Stimulated activated naive CD8-positive, alpha-beta T cell treated with anti-CD3 and anti-CD28 coated beads, Interleukin-15, amount 100 ng/mL, for 72 hours (primary cell): ENCODE data around the gene TMA7.

Source experiments
- ATAC-seq: fragments of 150-1000 bp; cut with Tn5 transposase; 2 replicates; pipeline ENCODE4 v1.10.0; 2021; ENCODE audit warnings: mild to moderate bottlenecking, moderate library complexity
- DNase-seq, 2 donors: peaks; one replicate each; pipeline ENCODE4 v3.0.0; 2021 to 2022
- H3K27ac Mint-ChIP-seq, 2 donors: one replicate each; pipeline ENCODE4 v1.8.0; 2022; ENCODE audit warnings: mild to moderate bottlenecking in 2 of 2, mixed read lengths in 2 of 2, moderate library complexity in 2 of 2
- H3K27me3 Mint-ChIP-seq: one replicate; pipeline ENCODE4 v1.8.0; 2022; ENCODE audit warnings: mixed read lengths
- H3K4me1 Mint-ChIP-seq: one replicate; pipeline ENCODE4 v1.8.0; 2022; ENCODE audit warnings: mild to moderate bottlenecking, mixed read lengths
- H3K4me3 Mint-ChIP-seq, 2 donors: one replicate each; pipeline ENCODE4 v1.8.0; 2022; ENCODE audit warnings: mild to moderate bottlenecking in 2 of 2, mixed read lengths in 2 of 2, moderate library complexity in 1 of 2
- H3K9me3 Mint-ChIP-seq, 2 donors: one replicate each; pipeline ENCODE4 v1.8.0; 2022; ENCODE audit warnings: mixed read lengths in 2 of 2

TMA7 gene

DNA sequence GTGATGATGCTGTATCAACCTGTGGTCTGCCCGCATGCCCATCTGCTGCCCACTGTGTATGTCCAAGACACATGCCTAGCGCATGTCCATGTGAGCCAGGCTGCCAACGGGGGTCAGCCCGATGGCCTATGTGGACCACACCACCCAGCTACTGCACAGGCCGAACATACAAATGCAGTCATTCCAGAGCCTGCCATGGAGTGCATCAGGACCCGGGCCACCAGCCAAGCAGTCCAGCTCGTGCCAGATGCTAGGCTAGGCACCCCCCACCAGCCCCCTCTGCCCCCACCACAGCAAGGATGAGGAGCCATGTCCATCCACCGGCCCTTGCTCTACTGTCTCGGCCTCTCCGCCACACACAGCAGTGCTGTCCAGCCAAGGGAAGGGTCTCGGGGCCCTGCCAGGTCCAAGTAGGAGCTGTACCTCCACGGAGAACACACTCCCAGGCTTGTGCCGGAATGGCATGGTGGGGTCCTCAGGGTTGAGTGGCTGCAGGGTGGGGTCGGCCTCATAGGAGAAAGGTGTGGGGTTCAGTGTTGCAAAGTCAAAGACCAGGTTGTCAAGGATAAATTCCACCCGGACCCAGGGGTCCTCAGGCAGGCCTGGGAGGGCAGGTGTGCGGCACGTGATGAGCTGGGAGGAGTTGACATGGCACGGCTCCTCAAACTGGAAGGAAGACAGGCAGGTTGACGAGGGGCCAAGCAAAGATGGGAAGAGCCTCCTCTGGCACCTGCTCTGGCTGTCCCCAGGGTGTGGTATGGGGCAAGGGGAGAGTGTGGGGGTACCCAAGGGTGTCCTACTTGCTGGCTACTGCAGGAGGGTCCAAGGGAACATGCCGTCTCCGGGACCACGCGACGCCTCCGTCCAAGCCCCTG, 25.4 kb upstream of the TMA7 start:
- peak overlapping the region in 1 of 2 donors; percentile 42 for H3K27ac Mint-ChIP-seq
- ATAC-seq (no peak), DNase-seq (no peak)
- no peaks in the 10 kb centered on the region for H3K27me3 Mint-ChIP-seq
- no peaks in the 10 kb centered on the region for H3K9me3 Mint-ChIP-seq
- H3K4me1 Mint-ChIP-seq, result no peaks in the 10 kb centered on the region
- H3K4me3 Mint-ChIP-seq, result no peak overlapping the region

DNA sequence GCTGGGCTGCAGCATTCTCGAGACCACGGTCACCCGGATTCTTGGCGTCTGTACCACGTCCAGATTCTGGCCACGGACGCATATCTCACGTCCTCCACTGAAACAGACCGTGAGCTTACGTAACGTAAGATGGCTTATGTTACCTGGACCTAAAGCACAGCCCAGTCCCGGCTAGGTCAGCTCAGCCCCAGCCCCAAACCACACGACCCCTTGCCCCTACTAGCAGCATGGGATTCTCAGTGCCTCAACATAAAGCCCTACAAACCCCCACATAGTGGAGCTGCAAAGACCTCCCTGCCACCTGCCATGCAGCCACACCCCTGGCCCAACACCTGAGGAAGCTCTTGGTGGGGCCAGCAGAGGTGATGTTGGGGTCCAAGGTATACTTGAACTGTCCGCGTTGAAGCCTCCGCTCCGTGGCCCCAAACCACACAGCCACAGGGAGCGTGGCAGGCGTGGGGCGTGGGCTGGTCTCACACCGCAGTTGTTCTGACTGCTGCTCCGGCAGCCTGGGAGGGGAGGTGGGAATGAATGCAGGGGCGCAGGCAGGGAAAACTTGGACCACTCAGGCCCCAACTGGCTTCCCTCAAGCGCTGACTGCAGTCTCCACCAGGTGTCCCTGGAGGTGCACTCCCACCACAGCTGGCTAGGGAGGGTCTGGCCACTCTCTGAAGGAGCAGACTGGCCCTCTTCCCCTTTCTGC, 24.7 kb upstream of the TMA7 start:
- H3K9me3 Mint-ChIP-seq, result no peaks in the 10 kb centered on the region
- DNase-seq (no peak), ATAC-seq (no peak)
- H3K4me1 Mint-ChIP-seq, result no peaks in the 10 kb centered on the region
- H3K4me3 Mint-ChIP-seq, result no peak overlapping the region
- no peak overlapping the region for H3K27ac Mint-ChIP-seq
- H3K27me3 Mint-ChIP-seq, result no peaks in the 10 kb centered on the region

DNA sequence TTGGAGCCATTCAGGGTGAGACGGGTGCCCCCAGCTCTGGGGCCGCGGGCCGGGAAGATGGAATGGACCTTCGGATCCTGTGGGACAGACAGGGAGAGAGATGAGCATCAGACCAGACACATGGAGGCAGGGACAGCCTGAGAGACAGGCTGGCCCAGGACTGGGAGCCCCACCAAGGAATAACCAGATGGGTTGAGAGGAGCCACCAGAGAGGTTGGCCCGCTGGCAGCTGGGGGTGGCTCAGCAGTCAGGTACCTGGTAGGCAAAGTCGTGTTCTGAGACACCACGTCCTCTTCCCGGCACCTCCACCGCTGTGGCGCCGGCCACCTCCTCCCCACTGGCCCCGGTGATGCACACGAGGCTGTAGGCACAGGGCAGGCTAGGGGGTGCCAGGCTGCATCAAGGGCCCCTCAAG, 24.0 kb upstream of the TMA7 start:
- ATAC-seq (no peak), DNase-seq (no peak)
- Mint-ChIP-seq H3K9me3 (no peaks in the 10 kb centered on the region), H3K4me3 (no peak overlapping the region), H3K4me1 (no peaks in the 10 kb centered on the region), H3K27ac (no peak overlapping the region), H3K27me3 (no peaks in the 10 kb centered on the region)

DNA sequence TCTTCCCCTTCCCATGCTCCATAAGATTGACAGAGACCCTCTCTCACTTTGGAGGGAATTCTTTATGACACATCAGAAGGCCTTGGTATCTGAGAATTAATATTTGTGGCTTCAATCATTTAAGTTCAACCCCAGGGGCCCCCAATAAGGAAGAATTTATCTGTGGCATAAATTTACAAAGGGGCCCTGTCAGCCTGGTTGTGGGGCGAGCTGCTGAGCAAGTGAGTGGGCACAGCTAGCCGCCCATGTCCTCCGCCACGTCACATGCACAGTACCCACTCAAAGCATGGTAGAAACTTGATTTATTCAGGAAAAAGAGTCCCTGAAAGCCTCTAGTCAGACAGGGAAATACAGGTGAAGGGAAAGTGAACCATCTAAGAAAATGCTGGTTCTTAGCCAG, 23.5 kb upstream of the TMA7 start:
- Mint-ChIP-seq H3K27ac (peak overlapping the region in 1 of 2 donors; percentile 46), H3K9me3 (no peaks in the 10 kb centered on the region), H3K4me3 (no peak overlapping the region), H3K27me3 (no peaks in the 10 kb centered on the region), H3K4me1 (no peaks in the 10 kb centered on the region)
- ATAC-seq (no peak), DNase-seq (no peak)

GRCh38 chr3:48417529-48418108, 22.4 kb upstream of the TMA7 start:
- no peak for ATAC-seq
- H3K9me3 Mint-ChIP-seq, result no peaks in the 10 kb centered on the region
- no peak overlapping the region for H3K4me3 Mint-ChIP-seq
- no peaks in the 10 kb centered on the region for H3K4me1 Mint-ChIP-seq
- DNase-seq, result no peak
- H3K27ac Mint-ChIP-seq, result no peak overlapping the region
- no peaks in the 10 kb centered on the region for H3K27me3 Mint-ChIP-seq

DNA sequence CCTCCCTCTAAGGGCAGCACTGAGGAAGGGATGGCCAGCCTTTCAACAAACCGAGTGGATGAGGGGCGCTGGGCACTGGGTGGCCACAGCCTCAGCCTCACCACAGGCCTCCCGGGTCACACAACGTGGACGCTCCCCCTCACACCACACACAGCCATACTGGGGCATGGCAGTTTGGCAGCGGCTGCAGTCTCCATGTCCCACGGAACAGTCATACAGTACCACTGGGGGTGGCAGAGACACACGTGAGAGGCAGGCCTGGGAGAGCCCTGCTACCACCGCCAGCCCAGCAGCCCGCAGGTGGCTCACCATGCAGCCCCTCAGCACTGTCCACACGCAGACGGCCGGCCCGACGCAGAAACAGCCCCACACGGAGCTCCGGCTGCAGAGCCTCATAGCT, 21.9 kb upstream of the TMA7 start:
- DNase-seq (no peak), ATAC-seq (no peak)
- H3K4me1 Mint-ChIP-seq, result no peaks in the 10 kb centered on the region
- H3K27me3 Mint-ChIP-seq, result no peaks in the 10 kb centered on the region
- no peak overlapping the region for H3K4me3 Mint-ChIP-seq
- no peaks in the 10 kb centered on the region for H3K9me3 Mint-ChIP-seq
- H3K27ac Mint-ChIP-seq, result peak overlapping the region in 1 of 2 donors; percentile 51

GRCh38 chr3:48418651-48419050, 21.4 kb upstream of the TMA7 start:
- Mint-ChIP-seq H3K9me3 (no peaks in the 10 kb centered on the region), H3K27ac (peak overlapping the region in 1 of 2 donors; percentile 67), H3K27me3 (no peaks in the 10 kb centered on the region), H3K4me3 (no peak overlapping the region), H3K4me1 (no peaks in the 10 kb centered on the region)
- DNase-seq (no peak), ATAC-seq (no peak)

GRCh38 chr3:48419149-48419548, 20.9 kb upstream of the TMA7 start:
- Mint-ChIP-seq H3K27ac (peak overlapping the region in 1 of 2 donors; percentile 67), H3K27me3 (no peaks in the 10 kb centered on the region), H3K9me3 (no peaks in the 10 kb centered on the region), H3K4me1 (no peaks in the 10 kb centered on the region), H3K4me3 (no peak overlapping the region)
- ATAC-seq (no peak), DNase-seq (no peak)

DNA sequence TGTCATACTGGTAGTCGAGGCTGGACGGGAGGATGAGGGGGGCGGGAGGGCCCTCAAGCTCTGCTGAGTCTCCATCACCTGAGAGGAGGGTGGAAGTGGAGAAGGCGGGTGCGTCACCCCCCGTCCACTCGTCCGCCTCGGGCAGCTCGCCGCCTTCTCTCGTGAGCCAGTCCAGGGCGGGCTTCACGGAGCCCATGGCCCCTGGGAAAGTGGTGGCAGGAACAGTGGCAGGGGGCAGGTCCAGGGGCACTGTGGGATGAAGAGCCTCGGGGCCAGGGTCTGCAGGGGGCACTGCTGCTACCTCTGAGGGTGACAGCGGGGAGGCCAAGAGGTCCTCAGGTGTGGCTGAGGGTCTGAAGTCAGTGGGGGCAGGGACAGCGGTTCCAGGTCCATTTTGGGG, 20.5 kb upstream of the TMA7 start:
- no peak for DNase-seq
- Mint-ChIP-seq H3K9me3 (no peaks in the 10 kb centered on the region), H3K4me1 (no peaks in the 10 kb centered on the region), H3K27ac (no peak overlapping the region), H3K4me3 (no peak overlapping the region), H3K27me3 (no peaks in the 10 kb centered on the region)
- no peak for ATAC-seq

- ATAC-seq, result no peak
- no peaks in the 10 kb centered on the region for H3K9me3 Mint-ChIP-seq
- DNase-seq, result no peak
- no peak overlapping the region for H3K4me3 Mint-ChIP-seq
- H3K27ac Mint-ChIP-seq, result peak overlapping the region in 1 of 2 donors; percentile 60
- no peaks in the 10 kb centered on the region for H3K27me3 Mint-ChIP-seq
- no peaks in the 10 kb centered on the region for H3K4me1 Mint-ChIP-seq
Observed at GRCh38 chr3:48420561-48420960, 19.5 kb upstream of the TMA7 start.

DNA sequence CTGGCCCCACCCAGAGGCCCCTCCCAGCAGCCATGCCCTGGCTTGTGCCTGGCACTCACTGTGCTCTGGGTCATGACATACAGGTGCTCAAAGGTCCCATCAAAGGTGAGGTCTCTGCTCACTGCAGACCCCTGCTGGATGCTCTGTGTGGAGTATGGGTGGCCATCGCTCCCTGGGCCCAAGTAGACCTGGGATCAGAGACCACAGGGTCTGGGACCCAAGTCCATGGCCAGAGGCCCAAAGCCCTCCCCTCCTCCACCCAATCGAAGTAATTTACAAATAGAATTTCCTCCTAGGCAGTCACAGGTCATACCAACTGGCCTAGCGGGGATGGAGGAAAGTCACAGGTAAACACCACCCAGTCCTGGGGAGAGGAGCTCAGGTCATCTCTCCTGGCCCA, 17.8 kb upstream of the TMA7 start:
- peak; percentile 41 for ATAC-seq
- no peaks in the 10 kb centered on the region for H3K4me1 Mint-ChIP-seq
- no peak overlapping the region for H3K27ac Mint-ChIP-seq
- H3K27me3 Mint-ChIP-seq, result peaks cover 1% of the 10 kb centered on the region
- no peak for DNase-seq
- no peaks in the 10 kb centered on the region for H3K9me3 Mint-ChIP-seq
- H3K4me3 Mint-ChIP-seq, result no peak overlapping the region

DNA sequence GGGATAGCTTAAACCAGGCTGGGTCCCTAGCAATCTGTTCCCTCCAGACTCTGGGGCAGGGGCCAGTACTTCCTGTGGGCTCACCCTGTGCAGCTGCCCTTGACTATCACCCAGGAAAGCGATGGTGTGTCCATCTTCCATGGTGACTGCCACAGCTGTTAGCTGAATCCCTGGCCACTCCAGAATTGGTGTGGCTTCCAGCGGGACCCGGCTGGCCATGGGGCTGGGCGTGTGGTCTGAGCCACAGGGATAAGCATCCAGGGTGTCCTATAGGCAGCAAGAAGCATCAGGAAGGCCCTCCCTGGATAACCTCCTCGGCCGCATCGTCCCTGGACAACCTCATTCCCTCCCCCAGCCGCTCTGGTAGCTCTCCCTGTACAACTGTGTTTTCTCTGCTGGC, 17.4 kb upstream of the TMA7 start:
- Mint-ChIP-seq H3K9me3 (no peaks in the 10 kb centered on the region), H3K27ac (peak overlapping the region in 1 of 2 donors; percentile 20), H3K27me3 (peaks cover 5% of the 10 kb centered on the region), H3K4me3 (no peak overlapping the region), H3K4me1 (no peaks in the 10 kb centered on the region)
- DNase-seq (no peak), ATAC-seq (no peak)

- DNase-seq (no peak), ATAC-seq (no peak)
- Mint-ChIP-seq H3K9me3 (no peaks in the 10 kb centered on the region), H3K27ac (no peak overlapping the region), H3K27me3 (peaks cover 12% of the 10 kb centered on the region), H3K4me3 (no peak overlapping the region), H3K4me1 (no peaks in the 10 kb centered on the region)
Observed at GRCh38 chr3:48423241-48423882, 16.7 kb upstream of the TMA7 start.

- Mint-ChIP-seq H3K9me3 (no peaks in the 10 kb centered on the region), H3K27ac (peak overlapping the region in 1 of 2 donors; percentile 91), H3K27me3 (peaks cover 15% of the 10 kb centered on the region), H3K4me3 (no peak overlapping the region), H3K4me1 (no peaks in the 10 kb centered on the region)
- DNase-seq (no peak), ATAC-seq (no peak)
Observed at GRCh38 chr3:48423883-48424695, 16.0 kb upstream of the TMA7 start.

- H3K4me1 Mint-ChIP-seq, result peaks cover 7% of the 10 kb centered on the region
- no peak for DNase-seq
- no peak for ATAC-seq
- H3K4me3 Mint-ChIP-seq, result no peak overlapping the region
- H3K27ac Mint-ChIP-seq, result no peak overlapping the region
- H3K27me3 Mint-ChIP-seq, result peaks cover 21% of the 10 kb centered on the region
- no peaks in the 10 kb centered on the region for H3K9me3 Mint-ChIP-seq
Observed at GRCh38 chr3:48425281-48425812, 14.7 kb upstream of the TMA7 start.
